Gastroesophageal sphincter (tissue), 4 donors: ENCODE measurements around the gene IL25. TPM values are rescaled to one million over a fixed set of nuclear protein-coding genes. Genes with fewer than 3 reads are reported as not detected.
A peak's percentile ranks its signal among the peaks of the same experiment; 100 is the strongest.

ENCODE experiments used
- ATAC-seq: fragments of 150-250 bp; one replicate; pipeline ENCODE4 v1.9.1; 2016; ENCODE audit warnings: mild to moderate bottlenecking, moderate library complexity
- H3K27ac ChIP-seq, 4 donors: fragments of 200-600 bp; sonication (generic) in 3 of 4; 1 replicate in 3 of 4; 2 replicates in 1 of 4; pipeline ENCODE4 v1.5.1; 2016 to 2019
- H3K27me3 ChIP-seq: fragments of 200-600 bp; sonication (generic); one replicate; pipeline ENCODE4 v1.5.1; 2019
- H3K36me3 ChIP-seq, 2 donors: fragments of 200-600 bp; sonication (generic); one replicate each; pipeline ENCODE4 v1.5.1; 2019; ENCODE audit warnings: control low read depth in 1 of 2
- H3K4me1 ChIP-seq, 3 donors: fragments of 200-600 bp; sonication (generic); 1 replicate in 2 of 3; 2 replicates in 1 of 3; pipeline ENCODE4 v1.5.1; 2016 to 2019; ENCODE audit warnings: control low read depth in 2 of 3
- H3K4me3 ChIP-seq, 2 donors: fragments of 200-600 bp; sonication (generic); one replicate each; pipeline ENCODE4 v1.5.1; 2019; ENCODE audit warnings: mild to moderate bottlenecking in 1 of 2, moderate library complexity in 1 of 2
- H3K9me3 ChIP-seq, 3 donors: fragments of 200-600 bp; sonication (generic); one replicate each; pipeline ENCODE4 v1.5.1; 2017 to 2019; ENCODE audit warnings: control low read depth in 2 of 3
- CTCF ChIP-seq, 4 experiments: fragments of 200-600 bp in 2 of 4; fragments of 450-650 bp in 2 of 4; sonication (generic) in 1 of 4; IDR thresholded peaks; one replicate each; pipeline ENCODE4 v1.5.1; 2017 to 2019; ENCODE audit warnings: antibody characterized with exemption in 4 of 4, mild to moderate bottlenecking in 2 of 4, moderate library complexity in 2 of 4
- EP300 ChIP-seq: sonication (generic); formaldehyde crosslinking; IDR thresholded peaks from one replicate; pipeline ENCODE4 v1.6.1; 2017; ENCODE audit warnings: antibody characterized with exemption, mild to moderate bottlenecking
- POLR2A ChIP-seq, 2 donors: fragments of 450-650 bp; IDR thresholded peaks; one replicate each; pipeline ENCODE4 v1.6.1; 2017; ENCODE audit warnings: antibody characterized with exemption in 2 of 2, mild to moderate bottlenecking in 2 of 2, moderate library complexity in 1 of 2
- POLR2AphosphoS5 ChIP-seq: sonication (generic); formaldehyde crosslinking; IDR thresholded peaks from one replicate; pipeline ENCODE4 v1.6.1; 2017; ENCODE audit warnings: antibody characterized with exemption
- WGBS, 2 donors: methylation state at CpG; one replicate each; pipeline ENCODE4 v1.1.5; 2018; ENCODE audit warnings: low coverage in 1 of 2; 5-methylcytosine and 5-hydroxymethylcytosine counted together
- total RNA-seq, 4 donors: library from RNA; depleted of rRNA; stranded (reverse); fragments of >200 nt; gene quantifications; one replicate each; pipeline ENCODE4 v1.1.0, GENCODE V29; 2016

IL25 gene
- total RNA-seq, 4 donors from 2014 or later, result not detected

GRCh38 chr14:23326491-23327332, 45.9 kb upstream of the IL25 start:
- Histone ChIP-seq H3K27ac (no peak overlapping the region), H3K27me3 (no peaks in the 10 kb centered on the region), H3K9me3 (no peaks in the 10 kb centered on the region), H3K4me3 (no peak overlapping the region), H3K4me1 (peaks cover 4 to 27% (median 11%) of the 10 kb centered on the region in 3 donors), H3K36me3 (peaks cover 4 to 36% of the 10 kb centered on the region in 2 donors)
- no peak for TF ChIP-seq CTCF (IDR thresholded peaks at IDR 0.05)
- TF ChIP-seq POLR2AphosphoS5, result no peak
- TF ChIP-seq EP300, result no peak
- TF ChIP-seq POLR2A (IDR thresholded peaks at IDR 0.05), result no peak
- ATAC-seq, result no peak
- 60 to 71% methylated on average over 5 to 11 of the region's 13 CpGs for WGBS, 2 donors

- peaks cover 4 to 30% of the 10 kb centered on the region in 2 donors for H3K36me3 ChIP-seq
- TF ChIP-seq EP300, result no peak
- peak; percentile 77 to 92 (median 86) for TF ChIP-seq CTCF (IDR thresholded peaks at IDR 0.05)
- H3K4me3 ChIP-seq, result no peak overlapping the region
- H3K9me3 ChIP-seq, result no peaks in the 10 kb centered on the region
- no peak overlapping the region for H3K27ac ChIP-seq
- peak; percentile 43 for ATAC-seq
- peaks cover 0 to 17% (median under 1%) of the 10 kb centered on the region in 3 donors for H3K4me1 ChIP-seq
- WGBS, 2 donors, result 39 to 50% methylated on average over 4 of the region's 4 CpGs
- no peaks in the 10 kb centered on the region for H3K27me3 ChIP-seq
Measured at GRCh38 chr14:23327947-23328744, 44.5 kb upstream of the IL25 start.

- H3K27me3 ChIP-seq, result no peaks in the 10 kb centered on the region
- no peak for TF ChIP-seq CTCF (IDR thresholded peaks at IDR 0.05)
- no peak for TF ChIP-seq POLR2AphosphoS5
- TF ChIP-seq POLR2A (IDR thresholded peaks at IDR 0.05), result no peak
- no peak for TF ChIP-seq EP300
- no peak overlapping the region for H3K4me3 ChIP-seq
- H3K4me1 ChIP-seq, result no peaks in the 10 kb centered on the region
- H3K36me3 ChIP-seq, result no peaks in the 10 kb centered on the region
- WGBS, 2 donors, result 76% methylated on average over 4 to 5 of the region's 5 CpGs
- no peak for ATAC-seq
- H3K9me3 ChIP-seq, result no peaks in the 10 kb centered on the region
- H3K27ac ChIP-seq, result no peak overlapping the region
Measured at GRCh38 chr14:23335623-23336022, 37.0 kb upstream of the IL25 start.

- no peaks in the 10 kb centered on the region for H3K4me1 ChIP-seq
- H3K36me3 ChIP-seq, result no peaks in the 10 kb centered on the region
- WGBS, 2 donors, result 67 to 91% methylated on average over 1 of the region's 1 CpG
- H3K9me3 ChIP-seq, result no peaks in the 10 kb centered on the region
- TF ChIP-seq CTCF (IDR thresholded peaks at IDR 0.05), result no peak
- TF ChIP-seq POLR2AphosphoS5, result no peak
- TF ChIP-seq POLR2A (IDR thresholded peaks at IDR 0.05), result no peak
- TF ChIP-seq EP300, result no peak
- H3K27ac ChIP-seq, result no peak overlapping the region
- no peak overlapping the region for H3K4me3 ChIP-seq
- no peak for ATAC-seq
- no peaks in the 10 kb centered on the region for H3K27me3 ChIP-seq
Measured at GRCh38 chr14:23339506-23340268, 32.9 kb upstream of the IL25 start.
